HepG2 (cell line): ENCODE results near the gene NKAIN4. TPM values are rescaled to one million over a fixed set of nuclear protein-coding genes. Genes with fewer than 3 reads are reported as not detected.

ENCODE experiments used
- ESRRA ChIP-seq: sonication (generic); formaldehyde crosslinking; IDR thresholded peaks from 2 replicates; pipeline ENCODE4 v1.5.1; 2020; ENCODE audit warnings: mild to moderate bottlenecking, low read depth, missing genetic modification reagents
- FOSL1 ChIP-seq: sonication (generic); formaldehyde crosslinking; IDR thresholded peaks from 2 replicates; pipeline ENCODE4 v1.9.0; 2021; ENCODE audit warnings: missing genetic modification reagents, borderline replicate concordance
- GLI4 ChIP-seq: sonication (generic); formaldehyde crosslinking; IDR thresholded peaks from 2 replicates; pipeline ENCODE4 v1.5.1; 2020; ENCODE audit warnings: missing genetic modification reagents, mild to moderate bottlenecking, moderate library complexity, borderline replicate concordance
- GRHL1 ChIP-seq: sonication (generic); formaldehyde crosslinking; conservative IDR thresholded peaks from 2 replicates; pipeline ENCODE4 v1.8.0; 2022; ENCODE audit warnings: missing genetic modification reagents
- GTF2F1 ChIP-seq: fragments of 150-350 bp; IDR thresholded peaks from 2 replicates; pipeline ENCODE4 v1.6.1; 2014; ENCODE audit warnings: low read length
- GTF3A ChIP-seq: sonication (generic); formaldehyde crosslinking; conservative IDR thresholded peaks from 2 replicates; pipeline ENCODE4 v1.4.0; 2020; ENCODE audit warnings: mild to moderate bottlenecking, missing genetic modification reagents
- MAFF ChIP-seq: IDR thresholded peaks from 2 replicates; pipeline ENCODE4 v1.6.1; 2011; ENCODE audit warnings: low read depth, low read length, improper control_type of control experiment
- MLXIP ChIP-seq: sonication (generic); formaldehyde crosslinking; IDR thresholded peaks from 2 replicates; pipeline ENCODE4 v1.9.0; 2021; ENCODE audit warnings: missing genetic modification reagents, borderline replicate concordance
- MTERF4 ChIP-seq: sonication (generic); formaldehyde crosslinking; IDR thresholded peaks from 2 replicates; pipeline ENCODE4 v1.8.0; 2023; ENCODE audit warnings: mild to moderate bottlenecking, missing genetic modification reagents
- NFAT5 ChIP-seq: sonication (generic); formaldehyde crosslinking; IDR thresholded peaks from 2 replicates; pipeline ENCODE4 v1.4.0; 2020; ENCODE audit warnings: missing genetic modification reagents
- RFX5 ChIP-seq: IDR thresholded peaks from 2 replicates; pipeline ENCODE4 v1.6.1; 2011; ENCODE audit warnings: low read depth, low read length, improper control_type of control experiment
- SALL1 ChIP-seq: sonication (generic); formaldehyde crosslinking; IDR thresholded peaks from 2 replicates; pipeline ENCODE4 v1.8.0; 2022; ENCODE audit warnings: mild to moderate bottlenecking, missing genetic modification reagents
- SMARCC2 ChIP-seq: fragments of 450-650 bp; IDR thresholded peaks from 2 replicates; pipeline ENCODE4 v1.6.1; 2017; ENCODE audit warnings: antibody characterized with exemption, mild to moderate bottlenecking
- THAP8 ChIP-seq: sonication (generic); formaldehyde crosslinking; IDR thresholded peaks from 2 replicates; pipeline ENCODE4 v1.5.1; 2020; ENCODE audit warnings: missing genetic modification reagents, mild to moderate bottlenecking, borderline replicate concordance
- ZC3H4 ChIP-seq: sonication (generic); formaldehyde crosslinking; IDR thresholded peaks from 2 replicates; pipeline ENCODE4 v1.4.0; 2020; ENCODE audit warnings: missing genetic modification reagents, borderline replicate concordance
- ZFX ChIP-seq: sonication (generic); formaldehyde crosslinking; IDR thresholded peaks from 2 replicates; pipeline ENCODE4 v1.4.0; 2020; ENCODE audit warnings: mild to moderate bottlenecking, low read depth, missing genetic modification reagents, moderate library complexity
- ZNF547 ChIP-seq: sonication (generic); formaldehyde crosslinking; IDR thresholded peaks from 2 replicates; pipeline ENCODE4 v1.5.1; 2020; ENCODE audit warnings: mild to moderate bottlenecking, missing genetic modification reagents
- polyA plus RNA-seq, 8 experiments: library from polyadenylated mRNA; depleted of rRNA in 3 of 8; stranded (reverse) in 7 of 8; unstranded in 1 of 8; fragments of >200 nt; fragmentation: Illumina TruSeq in 4 of 8; extraction: Trizol in 4 of 8; gene quantifications; 2 replicates each; pipeline versions ENCODE4 v1.2.1 to v1.2.3, GENCODE V29; 2011 to 2016; ENCODE audit warnings: low read depth in 4 of 8, missing spikeins in 1 of 8, mixed read lengths in 1 of 8; ENCODE audit not compliant: insufficient read depth in 1 of 8
- total RNA-seq, 5 experiments: library from RNA; depleted of rRNA; stranded (reverse); fragments of >200 nt; fragmentation: Illumina TruSeq; extraction: Trizol; gene quantifications; 2 replicates each; pipeline ENCODE4 v1.2.3, GENCODE V29; 2016; ENCODE audit warnings: low read depth in 1 of 5

NKAIN4 gene
- total and polyA plus RNA-seq, 2 of the 13 experiments (the other 11 are each of a cell fraction or from before 2014, with no cell fraction given), result not detected

GRCh38 chr20:63290677-63291472 is 36.6 kb upstream of the NKAIN4 start (continued):
- no peak for TF ChIP-seq RFX5
- no peak for TF ChIP-seq NFAT5 (CRISPR knock-in tag)
- TF ChIP-seq GTF3A, result no peak
- TF ChIP-seq SALL1 (CRISPR knock-in tag), result no peak
- no peak for TF ChIP-seq FOSL1 (CRISPR knock-in tag)
- no peak for TF ChIP-seq SMARCC2
- no peak for TF ChIP-seq MAFF
- peak; percentile 6; the same call in 1 of the 2 replicates for TF ChIP-seq THAP8
- TF ChIP-seq MLXIP, result no peak
- no peak for TF ChIP-seq GLI4 (CRISPR knock-in tag)
- TF ChIP-seq GTF2F1, result no peak
- no peak for TF ChIP-seq ZC3H4 (CRISPR knock-in tag)
- TF ChIP-seq MTERF4 (CRISPR knock-in tag), result peak; percentile 43; the same call in 1 of the 2 replicates
- peak; percentile 19; the same call in 1 of the 2 replicates for TF ChIP-seq ZFX (CRISPR knock-in tag)
- TF ChIP-seq GRHL1 (CRISPR knock-in tag), result no peak
- no peak for TF ChIP-seq ESRRA (CRISPR knock-in tag)
- no peak for TF ChIP-seq ZNF547 (CRISPR knock-in tag)
